Measurements from ENCODE around the gene HEXIM2. TPM values are rescaled to one million over a fixed set of nuclear protein-coding genes. Genes with fewer than 3 reads are reported as not detected.

HEXIM2 gene
- total RNA-seq, 1 experiment from 2014 or later = 11.9 TPM

GRCh38 chr17:45200701-45201100, 39.0 kb downstream of the HEXIM2 start:
- CTCF ChIA-PET = interaction anchor here (0.9 to 7.2 kb wide), 9 partner anchors 17 to 129 kb away, joined by 3 to 340 read pairs (median 4); partner anchors contain the start of genes ACBD4, HEXIM1, HEXIM2 and PLCD3
- TF ChIP-seq ATF6 (CRISPR knock-in tag; IDR thresholded peaks at IDR 0.05) (no peak), USF2 (CRISPR knock-in tag; IDR thresholded peaks at IDR 0.05) (no peak), AFF4 (CRISPR knock-in tag; IDR thresholded peaks at IDR 0.05; ENCODE audit: borderline replicate concordance) (no peak), CDX4 (CRISPR knock-in tag; IDR thresholded peaks at IDR 0.05; ENCODE audit: borderline replicate concordance) (no peak), ESRRA (CRISPR knock-in tag; IDR thresholded peaks at IDR 0.05; ENCODE audit: borderline replicate concordance) (no peak), ELF4 (CRISPR knock-in tag; IDR thresholded peaks at IDR 0.05; ENCODE audit: low read depth) (no peak), TEAD4 (CRISPR knock-in tag; IDR thresholded peaks at IDR 0.05) (no peak), FOXP4 (CRISPR knock-in tag; IDR thresholded peaks at IDR 0.05) (no peak), OVOL2 (CRISPR knock-in tag; IDR thresholded peaks at IDR 0.05; ENCODE audit: borderline replicate concordance) (no peak), ZNF121 (CRISPR knock-in tag; IDR thresholded peaks at IDR 0.05) (no peak), E2F4 (CRISPR knock-in tag; IDR thresholded peaks at IDR 0.05; ENCODE audit: borderline replicate concordance, low read depth) (no peak), NR1H2 (CRISPR knock-in tag; IDR thresholded peaks at IDR 0.05) (no peak), ZNF416 (CRISPR knock-in tag; IDR thresholded peaks at IDR 0.05) (no peak), KAT7 (CRISPR knock-in tag; IDR thresholded peaks at IDR 0.05; ENCODE audit: borderline replicate concordance) (no peak), NR2C2 (CRISPR knock-in tag; IDR thresholded peaks at IDR 0.05) (no peak), AR (CRISPR knock-in tag; IDR thresholded peaks at IDR 0.05) (no peak), ATF2 (CRISPR knock-in tag; IDR thresholded peaks at IDR 0.05; ENCODE audit: borderline replicate concordance, low read depth) (no peak), NFATC4 (CRISPR knock-in tag; IDR thresholded peaks at IDR 0.05) (no peak)

More at GRCh38 chr17:45200701-45201100, 39.0 kb downstream of the HEXIM2 start:
- DNase-seq (ENCODE audit: low spot score) (no peak), ATAC-seq (no peak)
- no peak overlapping the region for H3K27ac Mint-ChIP-seq
- no peak overlapping the region for H3K4me3 Mint-ChIP-seq
- POLR2A ChIA-PET = no interaction called here
- H3K9me3 Mint-ChIP-seq = peaks cover under 1% of the 10 kb centered on the region; the same call in 1 of the 2 replicates
- peaks cover 11% of the 10 kb centered on the region for H3K27me3 Mint-ChIP-seq (ENCODE audit: low read depth)
- H3K36me3 Mint-ChIP-seq = no peaks in the 10 kb centered on the region
- H3K4me1 Mint-ChIP-seq = peaks cover 18% of the 10 kb centered on the region

All from WTC11 (cell line).